K562 (cell line): ENCODE results near the gene LRMDA. TPM values are rescaled to one million over a fixed set of nuclear protein-coding genes. Genes with fewer than 3 reads are reported as not detected.

Source experiments
- BCL6 ChIP-seq: fragments of 250-450 bp; sonication (Bioruptor Pico); IDR thresholded peaks from 2 replicates; pipeline ENCODE4 v1.4.0; 2020
- HMG20A ChIP-seq: fragments of 450-650 bp; formaldehyde crosslinking; conservative IDR thresholded peaks from 2 replicates; pipeline ENCODE4 v1.4.0; 2020; ENCODE audit warnings: mild to moderate bottlenecking, mixed read lengths
- MBD2 ChIP-seq: sonication (generic); IDR thresholded peaks from 2 replicates; pipeline ENCODE4 v1.6.1; 2016; ENCODE audit warnings: low read depth, borderline replicate concordance
- MED1 ChIP-seq: sonication (generic); formaldehyde crosslinking; IDR thresholded peaks from 2 replicates; pipeline ENCODE4 v1.8.1; 2023; ENCODE audit warnings: missing genetic modification reagents, borderline replicate concordance
- NKRF ChIP-seq: fragments of 450-650 bp; IDR thresholded peaks from 2 replicates; pipeline ENCODE4 v1.6.1; 2016; ENCODE audit warnings: borderline replicate concordance
- TFE3 ChIP-seq: fragments of 450-650 bp; formaldehyde crosslinking; IDR thresholded peaks from 2 replicates; pipeline ENCODE4 v1.4.0; 2020; ENCODE audit warnings: mild to moderate bottlenecking, mixed read lengths
- THAP7 ChIP-seq: fragments of 250-450 bp; sonication (Bioruptor Pico); IDR thresholded peaks from 2 replicates; pipeline ENCODE4 v1.5.0; 2021
- ZNF3 ChIP-seq: fragments of 250-450 bp; sonication (Bioruptor Pico); IDR thresholded peaks from 2 replicates; pipeline ENCODE4 v1.5.0; 2021; ENCODE audit warnings: mild to moderate bottlenecking, moderate library complexity
- polyA plus RNA-seq, 8 experiments: library from polyadenylated mRNA; depleted of rRNA in 4 of 8; stranded (reverse) in 5 of 8; unstranded in 3 of 8; fragments of >200 nt; fragmentation: Nextera tagmentation in 2 of 8; fragmentation: Illumina TruSeq in 1 of 8; extraction: Ambion mirVana in 2 of 8; extraction: Trizol in 1 of 8; gene quantifications; 2 replicates each; pipeline versions ENCODE4 v1.2.1 to v1.2.3, GENCODE V29; 2011 to 2014; ENCODE audit warnings: inconsistent platforms in 1 of 8, missing spikeins in 1 of 8
- total RNA-seq, 7 experiments: library from RNA; depleted of rRNA in 6 of 7; stranded (reverse); fragments of >200 nt in 6 of 7; fragmentation: Illumina TruSeq in 2 of 7; extraction: Trizol in 2 of 7; gene quantifications; 2 replicates each; pipeline versions ENCODE4 v1.2.1 to v1.2.3, GENCODE V29; 2011 to 2021; ENCODE audit warnings: low replicate concordance in 1 of 7

The LRMDA gene
- total and polyA plus RNA-seq, 9 of the 15 experiments (the other 6 are each of a cell fraction or from before 2014, with no cell fraction given): 0.25 TPM; not detected in 8

- no peak for TF ChIP-seq NKRF
- TF ChIP-seq MED1 (CRISPR knock-in tag): no peak
- no peak for TF ChIP-seq THAP7 (CRISPR knock-in tag)
- no peak for TF ChIP-seq TFE3 (CRISPR knock-in tag)
- TF ChIP-seq HMG20A (CRISPR knock-in tag): no peak
- TF ChIP-seq ZNF3 (CRISPR knock-in tag): no peak
- TF ChIP-seq MBD2: no peak
- TF ChIP-seq BCL6 (CRISPR knock-in tag): no peak
Observed at GRCh38 chr10:76347832-76348231, 916.4 kb downstream of the LRMDA start (continued).
